GM12891 (cell line): ENCODE measurements around the gene MYO1C.

Experiments used
- DNase-seq: peaks from one replicate; pipeline ENCODE4 v3.0.0; 2011; ENCODE audit warnings: low spot score; ENCODE audit not compliant: insufficient read length
- FAIRE-seq: peaks from 2 replicates; lab custom pipeline; 2011; peaks lifted over from hg19 to GRCh38; lab: Jason Lieb, UNC
- PAX5 ChIP-seq: IDR thresholded peaks from 2 replicates; pipeline ENCODE4 v1.6.1; 2011; ENCODE audit warnings: low read length, moderate library complexity, mild to moderate bottlenecking; ENCODE audit not compliant: insufficient read depth, severe bottlenecking
- POLR2A ChIP-seq: IDR thresholded peaks from 2 replicates; pipeline ENCODE4 v1.6.1; 2011; ENCODE audit warnings: low read depth, low read length, control low read depth
- POLR2AphosphoS5 ChIP-seq: IDR thresholded peaks from 2 replicates; pipeline ENCODE4 v1.6.1; 2011; ENCODE audit warnings: low read depth, low read length, control low read depth
- POU2F2 ChIP-seq: IDR thresholded peaks from 2 replicates; pipeline ENCODE4 v1.6.1; 2011; ENCODE audit warnings: low read depth, mild to moderate bottlenecking, control low read depth, low read length, moderate library complexity
- SPI1 ChIP-seq: IDR thresholded peaks from 2 replicates; pipeline ENCODE4 v1.6.1; 2011; ENCODE audit warnings: low read depth, low read length, control low read depth
- TAF1 ChIP-seq: IDR thresholded peaks from 2 replicates; pipeline ENCODE4 v1.6.1; 2011; ENCODE audit warnings: low read depth, low read length, control low read depth

Gene MYO1C

GRCh38 chr17:1414634-1415033 lies 77.9 kb downstream of the MYO1C start:
- TF ChIP-seq PAX5 (no peak), POLR2A (no peak), TAF1 (no peak), POU2F2 (no peak), SPI1 (no peak), POLR2AphosphoS5 (no peak)
- DNase-seq (no peak), FAIRE-seq (no peak)
